Astrocyte of the cerebellum (primary cell): ENCODE measurements around the gene MAP3K7.
A peak's percentile ranks its signal among the peaks of the same experiment; 100 is the strongest.

ENCODE experiments used
- DNase-seq: peaks from one replicate; pipeline ENCODE4 v3.0.0-alpha.2; 2011; ENCODE audit warnings: low read depth
- H3K4me3 ChIP-seq: 2 replicates; pipeline ENCODE4 v1.5.1; 2011; ENCODE audit warnings: mild to moderate bottlenecking, low read depth, low read length, moderate library complexity
- CTCF ChIP-seq: IDR thresholded peaks from 2 replicates; pipeline ENCODE4 v1.5.1; 2012; ENCODE audit warnings: low read length, low read depth, moderate library complexity, mild to moderate bottlenecking; ENCODE audit errors: missing control alignments
- in situ Hi-C: cut with HindIII; loops from 2 replicates; pipeline ENCODE4 v1.10.0; 2017; ENCODE audit warnings: low sequenced_read_pairs

Gene MAP3K7

DNA sequence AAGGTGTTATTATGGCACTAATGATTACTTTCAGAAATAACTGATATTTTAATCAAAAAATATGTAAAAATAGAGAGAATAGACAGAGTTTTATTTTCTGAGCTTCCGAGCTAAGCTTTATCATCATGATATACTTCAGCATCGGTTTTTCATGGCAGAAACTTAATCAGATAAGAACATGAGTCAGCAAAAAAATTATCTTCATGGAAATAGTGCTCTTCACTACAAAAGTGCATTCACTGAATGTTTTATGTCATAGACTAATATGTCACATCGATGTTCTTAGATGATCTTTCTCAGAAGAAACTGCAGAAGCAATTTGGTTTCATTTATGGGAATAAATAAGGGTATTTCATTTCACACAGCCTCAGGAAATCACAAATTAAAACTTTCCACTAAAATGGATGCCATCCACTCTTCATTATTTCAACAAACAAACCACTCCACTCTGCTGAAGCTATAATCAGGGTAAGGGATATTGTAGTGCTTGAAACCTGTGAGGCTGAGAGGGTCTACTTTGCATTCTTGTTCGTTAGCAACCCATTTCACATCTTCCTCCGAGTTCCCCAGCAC, 10.2 kb upstream of the MAP3K7 start:
- in situ Hi-C loops: no loop called here

DNA sequence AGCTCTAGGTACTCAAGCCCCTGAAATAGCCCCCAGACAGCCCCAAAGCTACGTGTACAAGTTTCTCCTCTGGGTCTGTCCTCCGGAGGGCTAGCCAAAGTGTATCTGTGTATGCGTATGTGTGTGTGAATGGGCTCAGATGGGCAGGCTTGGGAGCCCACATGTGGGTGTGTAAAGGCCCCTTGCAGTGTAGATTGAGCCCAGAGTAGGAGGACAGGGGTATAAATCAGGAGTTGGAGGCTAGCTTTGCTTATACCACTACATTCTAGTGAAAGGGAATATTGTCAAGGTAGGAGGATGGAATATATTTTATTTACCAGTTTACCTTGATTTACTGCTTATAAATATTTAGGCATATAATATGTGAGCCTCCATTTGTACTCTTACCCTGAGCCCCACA, 9.0 kb upstream of the MAP3K7 start:
- TF ChIP-seq CTCF: no peak
- no peak for DNase-seq
- in situ Hi-C loops: no loop called here
- H3K4me3 ChIP-seq: no peak overlapping the region

More for the DNA sequence above, 10.2 kb upstream of the MAP3K7 start:
- TF ChIP-seq CTCF: no peak
- no peak overlapping the region for H3K4me3 ChIP-seq
- DNase-seq: no peak

DNA sequence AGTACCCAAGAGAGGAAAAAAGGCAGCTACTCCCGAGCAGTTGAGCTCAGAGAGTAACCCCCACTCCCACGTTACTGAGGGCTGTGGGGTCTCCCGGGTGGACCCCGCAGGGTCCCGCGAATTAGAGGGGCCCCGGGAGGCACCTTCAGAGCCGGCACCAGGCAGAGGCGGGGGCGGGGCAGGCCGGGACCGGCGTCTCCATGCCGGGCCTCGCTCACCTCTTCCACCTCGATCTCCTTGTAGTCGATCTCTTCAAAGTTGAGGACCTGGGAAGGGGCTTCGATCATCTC, 381 bp downstream of the MAP3K7 start:
- TF ChIP-seq CTCF: no peak
- DNase-seq: no peak
- H3K4me3 ChIP-seq: peak overlapping the region; percentile 99
- in situ Hi-C loops: no loop called here

- no peak for TF ChIP-seq CTCF
- in situ Hi-C loops: no loop called here
- DNase-seq: no peak
- peak overlapping the region; percentile 18 for H3K4me3 ChIP-seq
Observed at GRCh38 chr6:90584636-90585255, 2.1 kb downstream of the MAP3K7 start.

DNA sequence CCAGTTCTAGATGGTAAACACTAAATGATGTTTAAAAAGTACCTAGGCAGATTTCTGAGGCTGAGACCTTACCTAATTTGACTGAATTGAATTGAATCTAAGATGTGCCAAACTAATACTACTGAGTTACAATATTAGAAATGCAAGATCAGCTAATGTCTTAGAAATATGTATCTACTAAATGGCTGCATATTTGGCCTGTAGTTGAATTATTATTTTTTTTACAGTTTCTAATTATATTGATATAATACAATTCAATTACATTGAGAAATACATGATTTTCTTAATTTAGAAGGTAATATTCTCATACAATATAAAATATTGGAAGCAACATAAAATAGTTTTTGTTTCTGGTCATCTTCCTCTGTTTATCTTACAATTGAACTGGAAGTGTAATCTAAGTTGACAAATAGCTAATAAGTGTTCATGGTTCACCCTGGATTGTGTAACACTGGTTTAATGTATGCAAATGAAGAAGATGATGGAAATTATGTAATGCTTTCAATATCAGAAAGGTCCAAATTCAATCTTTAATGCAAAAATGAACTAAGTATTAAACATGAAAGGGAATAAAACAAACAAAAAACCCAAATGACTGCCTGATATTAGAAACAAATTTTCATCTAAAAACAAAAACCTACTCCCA, 2.9 kb downstream of the MAP3K7 start:
- DNase-seq: no peak
- TF ChIP-seq CTCF: no peak
- in situ Hi-C loops: no loop called here
- no peak overlapping the region for H3K4me3 ChIP-seq

DNA sequence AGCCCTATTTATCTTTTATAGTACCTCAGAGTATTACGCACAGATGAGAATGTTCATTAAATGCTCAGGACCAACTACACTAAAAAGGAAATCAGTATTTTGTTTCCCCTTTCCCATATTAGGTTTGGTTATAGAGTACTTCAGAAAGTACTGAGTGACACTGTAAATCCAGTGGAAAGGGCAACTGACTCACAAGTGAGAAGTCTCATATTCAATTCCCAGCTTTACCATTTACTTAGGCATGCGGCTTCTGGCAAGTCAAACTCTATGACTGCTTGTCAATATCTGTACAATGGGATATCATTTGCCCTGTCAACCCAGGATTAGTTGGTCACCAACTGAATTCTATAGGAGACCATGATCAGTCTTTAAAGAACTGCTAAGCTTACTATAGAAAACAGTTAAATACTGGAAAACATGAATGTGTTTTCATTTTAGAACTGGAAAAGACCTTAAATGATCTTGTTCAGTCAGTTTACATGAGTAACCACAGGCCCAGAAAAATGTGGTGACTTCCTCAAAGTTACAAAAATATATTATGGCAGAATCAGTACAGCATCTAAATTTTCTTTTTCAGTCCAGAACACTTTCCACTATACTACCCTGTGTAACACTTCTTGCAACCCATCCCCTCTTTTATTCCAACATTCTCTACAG, 3.6 kb downstream of the MAP3K7 start:
- in situ Hi-C loops: no loop called here
- no peak for TF ChIP-seq CTCF
- DNase-seq: no peak
- H3K4me3 ChIP-seq: no peak overlapping the region
